Hepatocyte (in vitro differentiated cells): ENCODE measurements around the gene SNAI3.

ENCODE experiments used
- EZH2 ChIP-seq: fragments of 200-600 bp; sonication (generic); IDR thresholded peaks from 2 replicates; pipeline ENCODE4 v1.6.1; 2016; ENCODE audit warnings: antibody characterized with exemption, mild to moderate bottlenecking, borderline replicate concordance
- EZH2phosphoT487 ChIP-seq: fragments of 200-600 bp; sonication (generic); IDR thresholded peaks from one replicate; pipeline ENCODE4 v1.6.1; 2018; ENCODE audit warnings: antibody characterized with exemption, mild to moderate bottlenecking, low read depth, moderate library complexity; ENCODE audit not compliant: unreplicated experiment, severe bottlenecking
- TF ChIP-seq, protein P1 (sequence below): fragments of 200-600 bp; sonication (generic); IDR thresholded peaks from 2 replicates; pipeline ENCODE4 v1.5.1; 2016; ENCODE audit warnings: antibody characterized with exemption, mild to moderate bottlenecking; ENCODE audit not compliant: poor library complexity

DNA sequence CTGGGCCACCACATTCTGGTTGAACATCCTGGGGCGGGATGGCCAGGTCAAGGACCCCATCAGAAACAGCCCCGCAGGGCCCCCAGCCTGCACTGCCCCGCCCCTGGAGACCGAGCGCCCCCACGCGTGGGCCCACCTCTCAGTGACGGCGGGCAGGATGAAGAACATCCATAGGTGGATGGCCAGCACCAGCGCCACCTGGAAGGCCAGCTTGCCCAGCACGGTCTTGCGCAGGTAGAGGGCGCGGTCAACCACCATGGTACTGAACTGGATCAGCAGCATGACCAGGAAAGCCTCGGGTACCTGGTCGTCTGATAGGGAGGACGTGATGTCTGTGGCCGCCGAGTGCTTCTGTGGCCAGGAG, 33.6 kb upstream of the SNAI3 start:
- TF ChIP-seq, protein P1, sequence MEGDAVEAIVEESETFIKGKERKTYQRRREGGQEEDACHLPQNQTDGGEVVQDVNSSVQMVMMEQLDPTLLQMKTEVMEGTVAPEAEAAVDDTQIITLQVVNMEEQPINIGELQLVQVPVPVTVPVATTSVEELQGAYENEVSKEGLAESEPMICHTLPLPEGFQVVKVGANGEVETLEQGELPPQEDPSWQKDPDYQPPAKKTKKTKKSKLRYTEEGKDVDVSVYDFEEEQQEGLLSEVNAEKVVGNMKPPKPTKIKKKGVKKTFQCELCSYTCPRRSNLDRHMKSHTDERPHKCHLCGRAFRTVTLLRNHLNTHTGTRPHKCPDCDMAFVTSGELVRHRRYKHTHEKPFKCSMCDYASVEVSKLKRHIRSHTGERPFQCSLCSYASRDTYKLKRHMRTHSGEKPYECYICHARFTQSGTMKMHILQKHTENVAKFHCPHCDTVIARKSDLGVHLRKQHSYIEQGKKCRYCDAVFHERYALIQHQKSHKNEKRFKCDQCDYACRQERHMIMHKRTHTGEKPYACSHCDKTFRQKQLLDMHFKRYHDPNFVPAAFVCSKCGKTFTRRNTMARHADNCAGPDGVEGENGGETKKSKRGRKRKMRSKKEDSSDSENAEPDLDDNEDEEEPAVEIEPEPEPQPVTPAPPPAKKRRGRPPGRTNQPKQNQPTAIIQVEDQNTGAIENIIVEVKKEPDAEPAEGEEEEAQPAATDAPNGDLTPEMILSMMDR = no peak
- TF ChIP-seq EZH2phosphoT487 = no peak
- no peak for TF ChIP-seq EZH2
